ENCODE measurements around the gene NPR2. TPM values are rescaled to one million over a fixed set of nuclear protein-coding genes. Genes with fewer than 3 reads are reported as not detected.

Gene NPR2
- total RNA-seq, 4 donors from 2014 or later = 0.08 to 12.2 (median 1.8) TPM

- peaks cover 11 to 49% (median 28%) of the 10 kb centered on the region in 3 donors for H3K4me1 ChIP-seq
- H3K4me3 ChIP-seq = peak within 1 kb of the TSS; percentile 20 to 66 (median 52)
- DNase-seq = peak; percentile 82
- no peaks in the 10 kb centered on the region for H3K9me3 ChIP-seq
- peaks cover 0 to 18% (median 0%) of the 10 kb centered on the region in 3 donors for H3K36me3 ChIP-seq
- H3K27ac ChIP-seq = peak within 1 kb of the TSS; percentile 45 to 99 (median 85)
- H3K27me3 ChIP-seq = no peaks in the 10 kb centered on the region
- WGBS, 2 donors = 3% methylated on average over 12 to 13 of the region's 28 CpGs
- TF ChIP-seq CTCF (IDR thresholded peaks at IDR 0.05) (peak in 1 of 6 experiments; percentile 29), POLR2A (IDR thresholded peaks at IDR 0.05) (no peak)
- intact Hi-C loops (cut with DNase I) = no loop called here
Observed at GRCh38 chr9:35812025-35812602, 20.7 kb downstream of the NPR2 start, which contains the start of gene SPAG8. Gene SPAG8, minus strand, starts transcription at chr9:35812262. Its CDS starts 115 bp downstream, at chr9:35812147.

DNA sequence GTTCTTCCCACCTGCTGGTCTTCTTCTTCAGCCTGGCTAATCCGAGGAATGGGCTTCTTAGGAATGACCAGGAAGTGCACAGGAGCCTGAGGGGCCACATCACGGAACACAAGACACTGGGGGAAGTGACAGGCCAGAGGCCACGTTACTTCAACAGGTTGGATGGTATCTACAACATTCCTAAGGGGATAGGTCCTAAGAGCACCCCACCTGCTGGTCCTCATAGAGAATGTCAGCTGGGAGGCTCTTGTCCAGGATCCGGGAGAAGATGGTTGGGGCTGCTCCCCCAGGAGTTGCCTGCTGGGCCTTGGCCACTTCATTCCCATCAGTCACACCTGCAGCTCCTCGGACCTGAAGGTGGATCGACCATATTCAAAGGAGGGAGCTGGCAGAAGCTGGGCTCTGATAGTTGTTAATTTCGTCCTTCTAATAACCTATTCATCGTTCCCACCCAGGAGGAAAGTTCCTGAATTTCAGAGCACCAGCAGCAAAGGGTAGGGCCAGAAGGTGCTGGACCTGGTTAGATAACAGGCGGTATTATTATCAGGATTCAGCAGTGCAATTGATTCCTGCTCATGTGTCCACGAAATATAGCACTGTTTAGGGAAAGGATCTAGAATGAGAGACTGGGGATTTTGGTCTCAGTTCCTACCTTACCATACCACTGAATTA lies 22.2 kb downstream of the NPR2 start:
- 76 to 94% methylated on average over 6 to 9 of the region's 10 CpGs for WGBS, 2 donors
- intact Hi-C loops (cut with DNase I) = no loop called here
- DNase-seq = no peak

GRCh38 chr9:35814106-35814840 lies 22.9 kb downstream of the NPR2 start:
- no peak for DNase-seq
- Histone ChIP-seq H3K4me1 (peaks cover 11 to 49% (median 28%) of the 10 kb centered on the region in 3 donors), H3K9me3 (no peaks in the 10 kb centered on the region), H3K4me3 (peak overlapping the region; percentile 78 to 94 (median 92)), H3K27ac (peak overlapping the region; percentile 92 to 99 (median 98)), H3K36me3 (peaks cover 0 to 9% (median 0%) of the 10 kb centered on the region in 3 donors), H3K27me3 (no peaks in the 10 kb centered on the region)
- no peak for TF ChIP-seq POLR2A (IDR thresholded peaks at IDR 0.05)
- peak in 5 of 6 experiments; percentile 11 to 30 (median 24) for TF ChIP-seq CTCF (IDR thresholded peaks at IDR 0.05)
- intact Hi-C loops (cut with DNase I) = no loop called here
- 44 to 56% methylated on average over 4 to 5 of the region's 29 CpGs for WGBS, 2 donors

More for the DNA sequence above, 22.2 kb downstream of the NPR2 start:
- peak overlapping the region in 1 of 4 donors; percentile 94 for H3K4me3 ChIP-seq
- no peaks in the 10 kb centered on the region for H3K27me3 ChIP-seq
- TF ChIP-seq POLR2A (IDR thresholded peaks at IDR 0.05) (no peak), CTCF (IDR thresholded peaks at IDR 0.05) (peak in 2 of 6 experiments; percentile 11 to 36)
- H3K9me3 ChIP-seq = no peaks in the 10 kb centered on the region
- peaks cover 11 to 49% (median 28%) of the 10 kb centered on the region in 3 donors for H3K4me1 ChIP-seq
- H3K36me3 ChIP-seq = peaks cover 0 to 16% (median 0%) of the 10 kb centered on the region in 3 donors
- peak overlapping the region; percentile 92 to 99 (median 98) for H3K27ac ChIP-seq

GRCh38 chr9:35814841-35815543 lies 23.6 kb downstream of the NPR2 start, which contains the start of gene HINT2:
Gene HINT2, minus strand, starts transcription at chr9:35815042. Its CDS starts 63 bp downstream, at chr9:35814979.
- no peaks in the 10 kb centered on the region for H3K27me3 ChIP-seq

More at GRCh38 chr9:35814841-35815543, 23.6 kb downstream of the NPR2 start, which contains the start of gene HINT2:
- 0% methylated on average over 10 to 15 of the region's 52 CpGs for WGBS, 2 donors
- peak; percentile 86 for DNase-seq
- peak within 1 kb of the TSS; percentile 92 to 99 (median 98) for H3K27ac ChIP-seq
- peaks cover 0 to 2% (median 0%) of the 10 kb centered on the region in 3 donors for H3K36me3 ChIP-seq
- peak in 3 of 4 donors; percentile 32 to 96 (median 93) for TF ChIP-seq POLR2A (IDR thresholded peaks at IDR 0.05)
- peak in 1 of 6 experiments; percentile 5 for TF ChIP-seq CTCF (IDR thresholded peaks at IDR 0.05)
- peaks cover 11 to 49% (median 28%) of the 10 kb centered on the region in 3 donors for H3K4me1 ChIP-seq
- no peaks in the 10 kb centered on the region for H3K9me3 ChIP-seq
- intact Hi-C loops (cut with DNase I) = no loop called here
- peak within 1 kb of the TSS; percentile 78 to 94 (median 92) for H3K4me3 ChIP-seq

Measured in esophagus squamous epithelium (tissue), 5 donors.